SK-N-SH (cell line): ENCODE measurements around the gene EFCAB8. TPM values are rescaled to one million over a fixed set of nuclear protein-coding genes. Genes with fewer than 3 reads are reported as not detected.

ENCODE experiments used
- polyA plus RNA-seq, 3 experiments: library from polyadenylated mRNA; depleted of rRNA; stranded (reverse); fragments of >200 nt; gene quantifications; 2 replicates each; pipeline ENCODE4 v1.2.3, GENCODE V29; 2012
- TF ChIP-seq, protein P1 (sequence below): IDR thresholded peaks from 2 replicates; pipeline ENCODE4 v1.6.1; 2012; ENCODE audit warnings: mild to moderate bottlenecking, low read depth, low read length, moderate library complexity

Gene EFCAB8
- polyA plus RNA-seq, 1 of the 3 experiments (the other 2 are of a cell fraction), result not detected

DNA sequence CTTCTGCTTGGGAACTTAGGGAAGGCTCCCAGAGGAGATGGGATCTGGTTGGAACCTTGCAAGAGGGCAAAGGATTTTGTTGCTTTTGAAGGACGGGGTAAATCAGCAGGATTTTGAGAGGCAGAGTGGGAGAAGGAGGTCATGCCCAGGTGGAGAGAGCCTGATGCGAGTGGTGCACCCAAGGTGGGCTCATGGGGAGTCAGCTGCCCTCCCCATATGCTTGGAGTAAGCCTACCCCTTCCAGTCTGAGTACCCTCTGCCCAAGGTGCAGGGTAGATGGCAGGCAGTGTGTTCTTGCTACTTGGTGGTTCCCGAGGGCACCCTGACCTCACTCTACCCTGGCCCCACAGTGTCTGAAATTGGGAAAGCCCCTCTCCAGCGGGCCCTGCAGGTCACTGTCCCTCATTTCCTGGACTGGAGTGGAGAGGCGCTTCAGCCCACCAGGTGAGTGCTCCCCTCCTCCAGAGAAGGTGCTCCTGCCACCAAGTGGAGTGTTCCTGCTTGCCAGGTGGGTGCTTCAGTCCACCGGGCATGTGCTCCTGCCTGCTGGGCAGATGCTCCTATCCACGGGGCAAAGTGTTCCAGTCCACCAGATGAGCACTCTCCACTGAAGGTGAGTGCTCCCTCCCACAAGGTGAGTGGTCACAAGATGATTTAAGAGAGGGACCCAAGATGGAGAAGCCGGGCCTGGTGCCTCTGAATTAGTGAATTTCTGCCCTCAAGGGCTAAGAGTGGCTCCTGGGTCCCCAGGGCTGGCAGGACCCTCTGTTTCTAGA, 152.1 kb downstream of the EFCAB8 start (continued):
- TF ChIP-seq, protein P1, sequence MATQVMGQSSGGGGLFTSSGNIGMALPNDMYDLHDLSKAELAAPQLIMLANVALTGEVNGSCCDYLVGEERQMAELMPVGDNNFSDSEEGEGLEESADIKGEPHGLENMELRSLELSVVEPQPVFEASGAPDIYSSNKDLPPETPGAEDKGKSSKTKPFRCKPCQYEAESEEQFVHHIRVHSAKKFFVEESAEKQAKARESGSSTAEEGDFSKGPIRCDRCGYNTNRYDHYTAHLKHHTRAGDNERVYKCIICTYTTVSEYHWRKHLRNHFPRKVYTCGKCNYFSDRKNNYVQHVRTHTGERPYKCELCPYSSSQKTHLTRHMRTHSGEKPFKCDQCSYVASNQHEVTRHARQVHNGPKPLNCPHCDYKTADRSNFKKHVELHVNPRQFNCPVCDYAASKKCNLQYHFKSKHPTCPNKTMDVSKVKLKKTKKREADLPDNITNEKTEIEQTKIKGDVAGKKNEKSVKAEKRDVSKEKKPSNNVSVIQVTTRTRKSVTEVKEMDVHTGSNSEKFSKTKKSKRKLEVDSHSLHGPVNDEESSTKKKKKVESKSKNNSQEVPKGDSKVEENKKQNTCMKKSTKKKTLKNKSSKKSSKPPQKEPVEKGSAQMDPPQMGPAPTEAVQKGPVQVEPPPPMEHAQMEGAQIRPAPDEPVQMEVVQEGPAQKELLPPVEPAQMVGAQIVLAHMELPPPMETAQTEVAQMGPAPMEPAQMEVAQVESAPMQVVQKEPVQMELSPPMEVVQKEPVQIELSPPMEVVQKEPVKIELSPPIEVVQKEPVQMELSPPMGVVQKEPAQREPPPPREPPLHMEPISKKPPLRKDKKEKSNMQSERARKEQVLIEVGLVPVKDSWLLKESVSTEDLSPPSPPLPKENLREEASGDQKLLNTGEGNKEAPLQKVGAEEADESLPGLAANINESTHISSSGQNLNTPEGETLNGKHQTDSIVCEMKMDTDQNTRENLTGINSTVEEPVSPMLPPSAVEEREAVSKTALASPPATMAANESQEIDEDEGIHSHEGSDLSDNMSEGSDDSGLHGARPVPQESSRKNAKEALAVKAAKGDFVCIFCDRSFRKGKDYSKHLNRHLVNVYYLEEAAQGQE, result no peak

Other genes with a start within 250 kb of the EFCAB8 start
- gene C20orf203, start 185.0 kb upstream of the EFCAB8 start, polyA plus RNA-seq (2012; rRNA removed), result not detected in 2 replicates
- gene COMMD7, start 115.5 kb upstream of the EFCAB8 start, polyA plus RNA-seq (2012; rRNA removed), result 38.0 and 46.0 TPM in 2 replicates
- 2.2 and 2.4 TPM in 2 replicates for gene DNMT3B, start 96.5 kb upstream of the EFCAB8 start, polyA plus RNA-seq (2012; rRNA removed)
- gene MAPRE1, start 39.0 kb upstream of the EFCAB8 start, polyA plus RNA-seq (2012; rRNA removed), result 47.2 and 54.2 TPM in 2 replicates
- not detected in 2 replicates for gene SUN5, start 145.5 kb downstream of the EFCAB8 start, polyA plus RNA-seq (2012; rRNA removed)
- gene BPIFB2, start 148.8 kb downstream of the EFCAB8 start, polyA plus RNA-seq (2012; rRNA removed), result not detected in 2 replicates
- not detected in 2 replicates for gene BPIFB6, start 172.7 kb downstream of the EFCAB8 start, polyA plus RNA-seq (2012; rRNA removed)
- not detected in 2 replicates for gene BPIFB3, start 195.0 kb downstream of the EFCAB8 start, polyA plus RNA-seq (2012; rRNA removed)
- gene BPIFB4, start 220.7 kb downstream of the EFCAB8 start, polyA plus RNA-seq (2012; rRNA removed), result not detected in 2 replicates